Limb (tissue), 2 donors: Measurements from ENCODE around the gene RAB11FIP4.

ENCODE experiments used
- DNase-seq, 2 donors: peaks; one replicate each; pipeline ENCODE4 v3.0.0-alpha.2; 2016; ENCODE audit errors: extremely low spot score in 2 of 2

The RAB11FIP4 gene

DNA sequence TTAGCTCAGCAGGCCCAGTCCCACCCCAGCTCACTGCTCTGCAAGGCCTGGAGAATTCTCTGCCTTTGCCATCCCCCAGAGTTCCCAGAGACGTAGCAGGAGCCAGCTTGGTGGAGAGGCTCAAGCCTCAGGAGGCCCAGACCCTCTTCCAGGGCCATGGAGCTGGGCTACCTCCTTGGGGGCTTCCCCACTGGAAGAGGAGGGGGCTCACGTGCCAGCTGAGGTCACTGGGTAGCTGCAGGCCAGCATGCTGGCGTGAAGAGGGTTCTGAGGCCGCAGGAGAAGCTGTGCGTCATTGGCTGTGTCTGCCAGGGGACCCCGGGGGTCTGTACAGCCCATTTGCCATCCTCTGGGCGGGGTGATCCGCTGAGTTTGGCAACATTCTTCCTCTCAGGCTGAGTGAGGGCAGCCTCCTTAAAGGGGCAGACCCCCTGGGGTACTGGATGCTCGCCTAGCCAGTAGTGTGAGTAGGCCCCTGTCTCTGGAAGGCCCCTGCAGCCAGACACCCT lies 131.6 kb downstream of the RAB11FIP4 start:
- DNase-seq, result no peak

GRCh38 chr17:31523862-31524730 lies 132.6 kb downstream of the RAB11FIP4 start:
- no peak for DNase-seq

- peak; percentile 79 to 90 for DNase-seq
Observed at GRCh38 chr17:31524926-31525800, 133.7 kb downstream of the RAB11FIP4 start.

DNA sequence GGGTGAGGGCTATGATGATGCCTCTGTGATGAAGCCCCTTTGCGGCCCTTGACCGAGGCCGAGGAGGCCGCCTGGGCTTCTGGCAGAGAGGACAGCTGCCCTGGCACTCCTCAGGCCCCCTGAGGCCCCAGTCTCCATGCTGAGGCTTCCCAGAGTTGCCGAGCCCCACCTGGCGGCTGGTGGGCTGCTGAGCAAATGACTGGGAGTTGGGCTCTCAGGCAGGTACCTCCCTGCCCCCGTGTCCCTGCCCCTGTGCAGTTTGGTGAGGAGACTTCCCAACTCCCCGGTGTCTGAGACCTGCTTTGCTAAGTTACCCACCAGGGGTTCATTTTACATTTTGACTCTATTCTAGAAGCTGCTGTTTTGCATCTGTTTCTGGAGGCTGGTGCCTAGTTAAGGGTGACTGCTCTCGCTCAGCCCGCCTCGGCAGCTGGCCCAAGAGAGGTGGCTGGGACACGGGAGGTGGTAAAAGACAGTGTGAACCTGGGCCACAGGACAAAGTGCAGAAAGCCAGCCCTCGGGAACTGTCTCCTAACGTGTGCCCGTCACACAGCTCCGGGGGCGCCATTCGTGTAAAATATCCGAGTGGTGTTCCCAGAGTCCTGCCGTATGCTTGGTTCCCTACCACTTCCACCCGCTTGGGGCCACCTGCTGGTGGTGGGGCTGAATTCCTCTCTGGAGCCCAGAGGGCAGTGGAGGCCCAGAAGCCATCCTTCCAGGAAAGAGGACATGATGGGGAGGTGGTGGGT lies 134.5 kb downstream of the RAB11FIP4 start:
- DNase-seq, result no peak

GRCh38 chr17:31527606-31528005 lies 136.1 kb downstream of the RAB11FIP4 start:
- DNase-seq, result no peak

DNA sequence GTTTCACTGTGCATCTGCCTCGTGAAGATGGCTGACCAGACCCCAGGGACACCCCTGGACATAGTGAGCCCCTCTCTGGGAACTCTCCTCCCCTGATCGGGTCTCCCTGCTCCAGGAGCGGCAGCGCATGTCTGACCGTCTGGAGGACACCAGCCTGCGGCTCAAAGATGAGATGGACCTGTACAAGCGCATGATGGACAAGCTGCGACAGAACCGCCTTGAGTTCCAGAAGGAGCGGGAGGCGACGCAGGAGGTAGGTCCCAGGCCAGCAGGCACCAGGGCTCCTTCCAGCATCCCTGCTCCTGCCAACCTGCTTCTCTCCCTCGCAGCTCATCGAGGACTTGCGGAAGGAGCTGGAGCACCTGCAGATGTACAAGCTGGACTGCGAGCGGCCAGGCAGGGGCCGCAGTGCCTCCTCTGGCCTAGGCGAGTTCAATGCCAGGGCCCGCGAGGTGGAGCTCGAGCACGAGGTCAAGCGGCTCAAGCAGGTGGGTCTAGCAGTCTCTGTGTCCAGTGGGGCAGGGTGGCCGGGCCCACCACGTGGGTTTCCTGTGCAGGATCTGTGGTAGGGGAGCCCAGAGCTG lies 136.9 kb downstream of the RAB11FIP4 start:
- DNase-seq, result no peak

- no peak for DNase-seq
Observed at GRCh38 chr17:31529841-31530251, 138.4 kb downstream of the RAB11FIP4 start.

DNA sequence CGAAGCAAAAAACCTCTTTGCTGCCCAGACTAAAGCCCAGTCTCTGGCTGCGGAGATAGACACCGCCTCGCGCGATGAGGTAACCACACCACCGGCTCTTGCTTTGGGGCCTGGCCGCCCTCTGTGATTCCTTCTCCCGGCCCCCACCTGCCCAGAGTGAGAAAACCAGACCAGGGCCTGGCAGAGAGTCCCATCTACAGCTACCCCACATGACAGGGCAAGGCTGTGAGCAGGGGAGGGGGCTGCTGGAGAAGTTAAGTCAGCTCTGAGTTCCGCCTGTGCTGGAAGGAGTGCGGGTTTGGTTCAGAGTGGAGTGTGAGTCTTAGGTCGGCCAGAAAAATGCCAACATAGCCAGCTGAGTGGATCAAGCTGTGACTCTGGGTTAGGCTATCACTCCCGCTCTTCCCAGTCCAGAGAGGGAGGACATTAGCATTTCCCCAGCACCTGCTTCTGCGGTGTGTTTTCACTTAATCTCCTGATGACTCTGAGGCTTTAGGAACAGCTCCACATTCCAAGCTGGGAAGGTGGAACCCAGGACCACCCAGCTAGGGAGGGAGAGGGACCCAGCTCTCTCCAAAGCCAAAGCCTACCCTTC lies 139.0 kb downstream of the RAB11FIP4 start:
- DNase-seq, result no peak

DNA sequence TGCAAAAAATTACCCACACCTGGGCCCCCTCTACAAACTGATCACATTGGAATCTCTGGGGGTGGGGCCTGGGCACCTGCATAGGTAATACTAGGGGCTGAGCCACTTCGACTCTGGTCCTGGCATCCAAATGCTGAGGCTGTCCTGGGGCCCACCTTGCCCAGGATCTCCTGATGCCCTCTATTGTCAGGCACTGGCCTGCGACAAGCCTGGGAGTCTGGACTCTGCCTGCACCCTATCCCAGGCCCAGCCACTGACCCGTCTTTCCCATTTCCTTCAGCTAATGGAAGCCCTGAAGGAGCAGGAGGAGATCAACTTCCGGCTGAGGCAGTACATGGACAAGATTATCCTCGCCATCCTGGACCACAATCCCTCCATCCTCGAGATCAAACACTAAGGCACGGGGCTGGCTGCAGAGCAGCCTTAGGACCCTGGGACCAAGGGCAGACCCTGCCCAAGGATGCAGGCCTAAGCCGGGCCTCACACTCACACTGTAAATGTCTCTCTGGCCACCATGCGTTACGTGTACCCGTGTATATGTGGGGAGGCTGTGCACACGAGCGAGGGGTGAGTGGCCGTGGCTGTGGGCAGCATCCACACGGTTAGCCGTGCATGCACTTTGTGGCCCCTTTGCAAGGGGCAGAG lies 140.0 kb downstream of the RAB11FIP4 start:
- DNase-seq, result no peak

- DNase-seq, result no peak
Observed at GRCh38 chr17:31532081-31532480, 140.6 kb downstream of the RAB11FIP4 start.

DNA sequence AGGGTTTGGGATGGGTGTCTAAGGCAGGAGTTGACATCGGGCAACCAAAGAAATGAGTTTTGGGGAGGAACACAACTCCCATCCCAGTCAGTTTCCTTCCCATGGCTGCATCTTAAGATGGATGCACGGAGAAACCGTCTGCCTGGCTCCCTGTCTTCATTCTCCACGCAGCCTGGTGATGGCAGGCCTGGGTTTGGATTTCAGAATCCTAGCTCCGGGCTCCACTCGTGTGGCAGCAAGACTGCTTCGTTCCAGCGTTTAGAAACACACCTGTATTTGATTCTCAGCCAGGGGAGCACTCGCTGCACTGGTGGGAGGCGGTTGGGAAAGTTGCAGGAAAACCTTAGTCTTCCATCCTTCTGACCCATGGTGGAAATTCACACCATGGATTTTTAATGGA lies 141.1 kb downstream of the RAB11FIP4 start:
- DNase-seq, result no peak

GRCh38 chr17:31533546-31534155 lies 142.2 kb downstream of the RAB11FIP4 start:
- DNase-seq, result no peak

GRCh38 chr17:31534223-31534888 lies 142.9 kb downstream of the RAB11FIP4 start:
- no peak for DNase-seq

- no peak for DNase-seq
Observed at GRCh38 chr17:31535581-31535981, 144.1 kb downstream of the RAB11FIP4 start.

- no peak for DNase-seq
Observed at GRCh38 chr17:31536451-31536850, 145.0 kb downstream of the RAB11FIP4 start.

DNA sequence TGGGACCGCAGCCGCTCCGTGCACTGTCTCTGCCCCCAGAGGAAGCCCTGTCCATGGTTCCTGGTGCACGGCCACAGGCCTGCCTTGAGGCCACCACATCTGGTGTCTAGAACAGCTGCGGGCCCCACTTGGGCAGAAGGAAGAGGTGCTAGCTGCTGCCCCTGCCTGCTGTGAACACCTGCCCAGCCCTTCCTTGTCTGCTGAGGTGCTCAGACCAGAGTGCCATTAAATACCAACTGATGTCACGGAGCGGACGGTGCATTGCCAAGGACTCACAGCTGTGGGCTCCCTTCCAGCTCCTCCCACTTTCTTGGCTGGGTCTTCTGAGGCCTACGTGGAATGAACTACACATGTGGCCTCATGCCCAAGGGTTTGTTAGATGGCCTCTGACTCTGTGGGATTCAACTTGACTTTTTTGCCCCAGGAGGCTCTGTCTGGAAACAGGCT lies 146.1 kb downstream of the RAB11FIP4 start:
- DNase-seq, result peak in 1 of 2 donors; percentile 68

DNA sequence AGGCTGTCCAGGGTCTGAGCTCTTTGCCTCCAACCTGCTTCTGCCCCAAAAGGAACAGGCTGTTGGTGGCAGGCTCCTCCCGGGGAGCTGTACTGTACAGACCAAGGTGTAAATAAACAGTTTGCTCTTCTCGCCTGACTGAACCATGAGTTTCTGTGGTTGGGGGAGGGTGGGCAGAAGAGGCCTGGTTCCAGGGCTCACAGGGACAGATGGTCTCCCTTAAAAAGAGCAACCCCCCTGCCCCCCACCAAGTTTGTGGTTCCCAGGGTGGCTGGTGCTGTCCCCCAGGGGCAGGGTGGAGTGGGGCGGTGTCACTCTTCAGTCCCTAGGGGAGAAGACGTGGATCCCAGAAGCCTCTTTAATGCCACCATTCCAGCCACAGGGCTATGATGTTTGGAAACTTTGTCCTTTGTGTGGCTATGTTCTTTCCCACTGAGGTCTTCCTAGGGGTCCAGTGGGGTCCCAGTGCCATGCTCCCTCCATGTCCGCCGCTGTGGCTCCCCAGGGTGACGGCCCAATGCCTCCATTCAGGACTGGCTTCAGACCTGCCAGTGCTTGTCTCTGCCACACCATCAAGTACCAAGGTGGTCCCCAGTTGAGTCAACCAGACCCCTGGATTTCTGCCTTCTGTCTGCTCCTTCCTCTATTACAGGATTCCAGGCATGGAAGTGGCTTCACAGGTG lies 146.7 kb downstream of the RAB11FIP4 start:
- DNase-seq, result no peak

DNA sequence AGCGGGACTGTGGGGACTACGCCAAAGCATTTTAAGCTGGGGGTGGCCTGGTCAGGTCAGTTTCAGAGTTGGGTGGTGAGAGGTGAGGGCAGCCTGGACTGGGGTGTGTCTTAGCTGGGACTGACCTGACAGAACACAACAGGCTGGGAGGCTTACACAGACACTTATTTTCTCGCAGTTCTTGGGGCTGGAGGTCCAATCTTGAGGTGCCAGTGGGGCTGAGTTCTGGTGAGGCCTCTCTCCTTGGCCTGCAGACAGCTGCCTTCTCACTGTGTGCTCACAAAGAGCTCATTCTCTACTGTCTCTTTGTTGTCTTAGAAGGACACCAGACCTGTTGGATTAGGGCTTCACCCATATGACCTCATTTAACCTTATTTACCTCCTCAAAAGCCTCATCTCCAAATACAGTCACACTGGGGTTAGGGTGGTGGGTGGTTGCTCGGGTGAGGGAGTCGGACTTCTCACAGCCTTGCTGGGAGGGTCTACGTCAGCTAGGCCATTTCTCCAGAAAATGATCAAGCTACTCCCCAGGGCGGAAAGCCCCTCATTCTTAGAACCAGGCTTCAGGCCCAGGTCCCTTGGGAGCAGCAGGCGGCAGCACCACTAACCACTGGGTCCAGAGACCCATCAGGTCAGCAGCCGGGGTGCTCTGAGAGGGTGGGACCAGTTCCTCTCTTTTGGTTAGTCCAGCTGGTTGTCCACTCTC lies 149.3 kb downstream of the RAB11FIP4 start:
- DNase-seq, result no peak
